ENCODE data around the gene ADAM29.

- TF ChIP-seq CTCF (IDR thresholded peaks at IDR 0.05 in 2 of 3, conservative IDR thresholded peaks at IDR 0.05 in 1 of 3; ENCODE audit: borderline replicate concordance in 1 of 3, insufficient read depth in 1 of 3, low read depth in 2 of 3, low read length in 2 of 3) (no peak), EZH2 (IDR thresholded peaks at IDR 0.05) (no peak), POLR2AphosphoS5 (IDR thresholded peaks at IDR 0.05; ENCODE audit: low read depth, low read length) (no peak)
Observed at GRCh38 chr4:174948826-174949225, 30.7 kb downstream of the ADAM29 start.
